GM12864 (cell line): ENCODE data around the gene IMMP2L.

Experiments
- DNase-seq: peaks from one replicate; pipeline ENCODE4 v3.0.0-alpha.2; 2011; ENCODE audit warnings: low read depth
- H3K4me3 ChIP-seq: 2 replicates; pipeline ENCODE4 v1.5.1; 2011; ENCODE audit warnings: mild to moderate bottlenecking, low read depth, low read length, control low read depth
- CTCF ChIP-seq: IDR thresholded peaks from 2 replicates; pipeline ENCODE4 v1.5.1; 2011; ENCODE audit warnings: low read depth, mild to moderate bottlenecking, moderate library complexity, low read length, control low read depth, inconsistent platforms; ENCODE audit errors: missing control alignments

The IMMP2L gene

DNA sequence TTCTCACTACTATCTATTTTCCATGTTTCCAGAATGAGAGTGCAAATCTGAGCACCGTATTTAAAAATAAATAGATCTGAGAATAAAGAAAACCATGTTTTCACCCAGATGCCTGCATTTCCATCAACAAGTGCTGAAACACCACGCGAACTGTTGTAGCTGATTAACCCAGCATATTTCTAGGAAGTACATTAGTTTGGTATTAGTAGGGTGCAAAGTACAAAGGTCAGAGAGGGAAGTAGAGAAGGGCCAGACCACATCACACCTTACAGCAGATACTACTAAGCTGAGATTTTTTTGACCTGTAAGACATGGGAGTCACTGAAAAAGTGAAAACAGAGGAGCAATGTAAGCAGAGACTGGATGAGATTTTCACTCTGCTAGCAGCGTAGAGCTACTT is 181.3 kb downstream of the IMMP2L start:
- H3K4me3 ChIP-seq, result no peak overlapping the region
- DNase-seq, result no peak
- no peak for TF ChIP-seq CTCF

DNA sequence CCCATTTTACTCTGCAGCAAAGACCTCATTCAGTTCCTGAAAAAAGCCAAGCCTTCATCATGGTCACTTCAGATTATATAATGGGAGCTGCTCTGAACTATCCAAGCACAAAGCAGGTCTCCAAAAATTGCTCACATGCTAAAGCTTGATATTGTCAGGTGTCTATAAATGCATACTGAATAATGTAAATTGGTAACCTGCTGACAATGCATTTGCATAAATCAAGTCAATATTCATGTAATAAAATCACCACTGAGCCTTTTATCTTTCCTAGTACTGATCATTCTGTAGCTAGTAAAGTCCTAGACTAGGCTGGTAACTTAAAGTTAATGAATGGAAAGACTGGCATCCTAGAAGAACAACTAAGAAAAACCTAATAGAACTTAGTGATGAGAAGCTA is 188.3 kb downstream of the IMMP2L start:
- no peak overlapping the region for H3K4me3 ChIP-seq
- TF ChIP-seq CTCF, result no peak
- DNase-seq, result no peak

DNA sequence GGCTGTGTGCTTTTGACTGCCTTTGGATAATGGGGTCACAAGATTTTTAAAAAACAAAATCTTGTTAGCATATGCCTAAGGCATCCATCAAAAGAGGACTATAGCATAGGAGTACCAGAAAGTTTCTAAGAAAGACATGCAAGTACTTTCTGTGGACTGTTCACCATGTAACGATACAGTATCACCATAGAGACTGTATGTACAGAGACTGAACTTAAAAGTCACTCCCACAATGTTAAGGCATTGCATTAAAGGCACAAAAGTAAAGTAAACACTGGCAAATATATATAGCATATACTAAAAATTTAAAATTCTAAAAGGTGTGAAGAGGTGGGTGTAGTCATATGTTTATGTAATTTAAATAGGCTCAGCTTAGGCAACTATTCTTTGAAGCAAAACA is 190.9 kb downstream of the IMMP2L start:
- TF ChIP-seq CTCF, result no peak
- no peak overlapping the region for H3K4me3 ChIP-seq
- no peak for DNase-seq

DNA sequence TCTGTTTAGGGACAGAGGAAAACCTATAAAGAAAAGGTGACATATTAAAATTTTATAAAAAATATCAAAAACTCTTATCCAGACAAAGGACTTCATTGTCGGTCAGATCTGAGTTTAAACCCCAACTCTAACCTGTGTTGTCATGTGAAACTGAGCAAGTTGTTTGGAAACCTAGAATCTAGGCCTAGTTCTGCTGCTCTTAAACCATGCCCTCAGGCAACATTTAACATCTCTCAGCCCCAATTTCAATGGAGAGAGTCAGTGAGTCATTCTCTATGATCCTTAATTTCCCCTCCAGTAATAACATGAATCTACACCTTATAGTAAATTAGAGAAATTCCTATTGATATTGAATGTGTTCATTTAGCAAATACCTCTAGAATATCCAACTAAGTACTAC is 192.3 kb downstream of the IMMP2L start:
- no peak overlapping the region for H3K4me3 ChIP-seq
- DNase-seq, result no peak
- TF ChIP-seq CTCF, result no peak

DNA sequence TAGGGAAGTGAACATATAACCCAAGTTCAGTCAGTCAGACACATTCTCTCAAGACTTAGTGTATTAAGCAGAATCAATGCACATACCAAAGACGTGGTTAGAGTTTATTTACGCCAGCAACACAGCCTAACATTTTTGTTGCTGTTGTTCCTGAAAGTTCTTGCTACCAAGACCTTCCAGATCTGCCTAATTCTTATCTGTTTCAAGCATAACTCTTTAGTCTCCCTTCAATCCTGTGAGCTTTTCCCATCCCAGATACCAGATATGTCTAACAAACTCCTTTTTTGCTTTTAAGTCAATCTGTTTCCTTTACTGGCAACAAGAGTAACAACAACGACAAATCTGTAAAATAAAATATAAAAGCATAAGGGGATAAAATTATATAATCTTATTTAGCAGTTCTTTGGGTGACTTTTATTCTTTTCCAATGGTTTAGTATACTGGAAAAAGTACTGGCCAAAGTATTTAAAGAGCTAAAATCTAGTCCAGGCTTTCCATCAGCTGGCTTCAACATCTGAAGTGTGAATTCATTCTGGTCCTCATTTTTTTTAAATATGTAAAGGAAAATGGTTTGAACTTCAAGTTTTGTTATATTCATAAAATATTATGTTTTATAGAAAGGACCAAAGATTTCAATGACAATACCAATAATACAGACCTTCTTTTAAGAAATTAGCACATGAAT is 193.8 kb downstream of the IMMP2L start:
- TF ChIP-seq CTCF, result no peak
- no peak overlapping the region for H3K4me3 ChIP-seq
- no peak for DNase-seq

GRCh38 chr7:111364413-111364812 is 197.9 kb downstream of the IMMP2L start:
- no peak for DNase-seq
- no peak for TF ChIP-seq CTCF

DNA sequence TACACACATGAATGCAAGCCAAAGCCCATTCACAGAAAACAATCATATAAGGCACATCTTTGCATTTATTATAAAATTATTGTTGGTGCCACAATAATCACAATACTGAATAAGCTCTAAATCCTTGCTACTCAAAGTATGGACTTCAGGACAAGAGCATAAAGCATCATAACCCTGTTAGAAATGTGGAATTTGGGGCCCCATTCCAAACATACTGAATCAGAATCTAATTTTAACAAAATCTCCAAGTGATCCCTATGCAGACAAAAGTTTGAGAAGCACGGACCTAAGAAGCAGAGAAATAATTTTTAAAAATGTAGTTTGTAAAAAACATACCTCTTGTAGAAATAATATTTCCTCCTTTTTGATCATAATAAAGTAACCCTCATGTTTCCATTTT is 199.2 kb downstream of the IMMP2L start:
- no peak overlapping the region for H3K4me3 ChIP-seq
- DNase-seq, result no peak
- no peak for TF ChIP-seq CTCF

More at GRCh38 chr7:111364413-111364812, 197.9 kb downstream of the IMMP2L start:
- H3K4me3 ChIP-seq, result no peak overlapping the region
